Measurements from ENCODE around the gene PTPN1. TPM values are rescaled to one million over a fixed set of nuclear protein-coding genes. Genes with fewer than 3 reads are reported as not detected.

Gene PTPN1
- total RNA-seq, 1 experiment from 2014 or later = 65.2 TPM

DNA sequence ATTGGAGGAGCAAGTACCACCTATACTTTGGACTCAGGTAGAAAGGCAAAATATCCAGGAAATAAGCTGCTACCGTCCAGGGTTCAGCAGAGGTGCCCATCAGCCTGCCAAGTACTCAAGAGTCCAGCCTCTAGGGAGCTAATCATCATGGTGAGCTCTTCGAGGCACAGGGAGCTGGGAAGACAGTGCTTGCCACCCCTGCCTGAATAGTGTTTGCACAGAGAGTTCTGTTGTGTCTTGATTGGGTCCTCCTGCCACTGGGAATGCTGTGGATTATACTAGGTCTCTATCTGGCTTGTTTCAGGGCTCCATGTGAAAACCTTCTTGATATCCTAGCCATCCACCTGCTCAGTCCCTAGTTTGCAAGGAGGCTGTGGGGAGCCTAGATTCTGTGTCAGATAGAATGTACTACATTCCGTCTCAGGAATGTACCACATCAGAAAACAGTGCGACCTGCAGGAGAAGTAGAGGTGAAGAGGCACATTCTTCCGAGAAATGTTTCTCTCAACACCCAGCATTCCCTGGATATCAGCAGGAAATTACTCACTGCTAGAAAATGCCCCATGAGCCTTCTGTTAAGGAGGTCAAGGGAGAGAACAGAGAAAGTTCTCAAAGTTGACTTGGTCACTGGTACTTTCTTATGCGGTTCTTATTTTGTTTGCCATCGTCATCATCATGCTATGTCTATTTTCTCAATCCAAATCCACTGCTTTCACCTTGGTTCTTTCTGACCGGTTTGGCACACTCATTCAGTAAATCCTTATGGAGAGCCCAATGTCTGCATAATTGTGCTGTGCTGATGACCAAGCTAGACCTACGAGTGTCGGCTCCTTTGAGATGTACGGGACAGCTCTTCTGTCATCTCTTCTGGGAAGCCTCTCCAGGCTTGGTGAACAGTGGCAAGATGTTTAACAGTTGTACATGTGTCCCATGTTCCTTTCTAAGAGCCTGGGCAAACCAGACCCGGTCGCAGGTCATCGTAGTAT lies 30.7 kb downstream of the PTPN1 start:
- H3K4me1 ChIP-seq = peaks cover 46% of the 10 kb centered on the region
- peak; percentile 55 to 84 for DNase-seq
- TF ChIP-seq, protein P1, sequence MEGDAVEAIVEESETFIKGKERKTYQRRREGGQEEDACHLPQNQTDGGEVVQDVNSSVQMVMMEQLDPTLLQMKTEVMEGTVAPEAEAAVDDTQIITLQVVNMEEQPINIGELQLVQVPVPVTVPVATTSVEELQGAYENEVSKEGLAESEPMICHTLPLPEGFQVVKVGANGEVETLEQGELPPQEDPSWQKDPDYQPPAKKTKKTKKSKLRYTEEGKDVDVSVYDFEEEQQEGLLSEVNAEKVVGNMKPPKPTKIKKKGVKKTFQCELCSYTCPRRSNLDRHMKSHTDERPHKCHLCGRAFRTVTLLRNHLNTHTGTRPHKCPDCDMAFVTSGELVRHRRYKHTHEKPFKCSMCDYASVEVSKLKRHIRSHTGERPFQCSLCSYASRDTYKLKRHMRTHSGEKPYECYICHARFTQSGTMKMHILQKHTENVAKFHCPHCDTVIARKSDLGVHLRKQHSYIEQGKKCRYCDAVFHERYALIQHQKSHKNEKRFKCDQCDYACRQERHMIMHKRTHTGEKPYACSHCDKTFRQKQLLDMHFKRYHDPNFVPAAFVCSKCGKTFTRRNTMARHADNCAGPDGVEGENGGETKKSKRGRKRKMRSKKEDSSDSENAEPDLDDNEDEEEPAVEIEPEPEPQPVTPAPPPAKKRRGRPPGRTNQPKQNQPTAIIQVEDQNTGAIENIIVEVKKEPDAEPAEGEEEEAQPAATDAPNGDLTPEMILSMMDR (IDR thresholded peaks at IDR 0.05; ENCODE audit: insufficient read depth in 1 of 2, low read depth in 1 of 2, low read length in 1 of 2, severe bottlenecking in 1 of 2, unreplicated experiment in 1 of 2) = no peak
- H3K27me3 ChIP-seq (replicated peaks; ENCODE audit: control insufficient read depth, insufficient read depth, low read length) = no peaks in the 10 kb centered on the region
- BruUV-seq (replicated peaks) = no TSS peak
- no peaks in the 10 kb centered on the region for H3K27me3 Mint-ChIP-seq (ENCODE audit: insufficient read depth, unreplicated experiment)
- peak overlapping the region; percentile 14 for H3K27ac Mint-ChIP-seq (ENCODE audit: unreplicated experiment)
- no peaks in the 10 kb centered on the region for H3K9me3 Mint-ChIP-seq (ENCODE audit: unreplicated experiment)
- H3K9me3 ChIP-seq = no peaks in the 10 kb centered on the region
- H3K4me3 ChIP-seq (ENCODE audit: low read depth, low read length) = no peak overlapping the region
- no peaks in the 10 kb centered on the region for H3K36me3 Mint-ChIP-seq (ENCODE audit: insufficient read depth, unreplicated experiment)
- intact Hi-C loops (cut with micrococcal nuclease; ENCODE audit: unreplicated experiment) = no loop called here
- H3K4me3 Mint-ChIP-seq (ENCODE audit: unreplicated experiment) = peak overlapping the region; percentile 17
- POLR2A ChIA-PET = no interaction called here
- H3K36me3 ChIP-seq (ENCODE audit: control insufficient read depth, insufficient read depth, low read length) = no peaks in the 10 kb centered on the region
- H3K4me1 Mint-ChIP-seq (ENCODE audit: low read depth, unreplicated experiment) = peaks cover 33% of the 10 kb centered on the region
- CTCF ChIA-PET = interaction anchor here (0.7 to 1.2 kb wide), 3 partner anchors 16 to 100 kb away, joined by 3 to 4 read pairs (median 4); no protein-coding TSS in a partner anchor

DNA sequence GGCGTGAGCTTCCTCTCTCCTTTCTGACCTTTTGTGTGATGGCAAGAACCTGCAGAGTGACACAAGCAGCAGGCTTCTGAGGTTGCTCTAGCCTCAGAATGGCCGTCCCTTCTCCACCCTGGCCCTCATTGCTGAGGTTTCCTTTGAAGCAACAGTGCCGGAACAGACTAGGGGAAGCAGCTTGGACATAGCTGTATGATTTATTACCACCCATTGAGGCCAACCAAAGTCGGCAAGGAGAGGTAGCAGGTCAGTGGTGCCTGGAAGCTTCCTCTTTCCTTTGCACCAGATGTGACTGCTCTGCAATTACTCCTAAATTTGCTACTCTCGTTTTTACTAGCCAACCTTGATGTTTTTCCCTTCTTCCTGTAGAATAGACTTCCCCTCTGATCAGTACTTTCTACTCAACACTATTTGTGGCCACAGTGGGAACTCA lies 31.4 kb downstream of the PTPN1 start:
- no peaks in the 10 kb centered on the region for H3K27me3 Mint-ChIP-seq (ENCODE audit: insufficient read depth, unreplicated experiment)
- H3K4me3 Mint-ChIP-seq (ENCODE audit: unreplicated experiment) = no peak overlapping the region
- CTCF ChIA-PET = interaction anchor here (0.7 to 1.2 kb wide), 2 partner anchors 37 to 99 kb away, joined by 4 read pairs; no protein-coding TSS in a partner anchor
- H3K4me1 Mint-ChIP-seq (ENCODE audit: low read depth, unreplicated experiment) = peaks cover 27% of the 10 kb centered on the region
- POLR2A ChIA-PET = no interaction called here
- TF ChIP-seq, protein P1 (IDR thresholded peaks at IDR 0.05; ENCODE audit: insufficient read depth in 1 of 2, low read depth in 1 of 2, low read length in 1 of 2, severe bottlenecking in 1 of 2, unreplicated experiment in 1 of 2) = no peak
- DNase-seq = no peak
- Histone ChIP-seq H3K36me3 (ENCODE audit: control insufficient read depth, insufficient read depth, low read length) (no peaks in the 10 kb centered on the region), H3K9me3 (no peaks in the 10 kb centered on the region), H3K4me1 (peaks cover 39% of the 10 kb centered on the region), H3K27me3 (replicated peaks; ENCODE audit: control insufficient read depth, insufficient read depth, low read length) (no peaks in the 10 kb centered on the region), H3K4me3 (ENCODE audit: low read depth, low read length) (no peak overlapping the region)
- H3K36me3 Mint-ChIP-seq (ENCODE audit: insufficient read depth, unreplicated experiment) = no peaks in the 10 kb centered on the region
- BruUV-seq (replicated peaks) = no TSS peak
- intact Hi-C loops (cut with micrococcal nuclease; ENCODE audit: unreplicated experiment) = no loop called here
- H3K27ac Mint-ChIP-seq (ENCODE audit: unreplicated experiment) = peak overlapping the region; percentile 14
- no peaks in the 10 kb centered on the region for H3K9me3 Mint-ChIP-seq (ENCODE audit: unreplicated experiment)

DNA sequence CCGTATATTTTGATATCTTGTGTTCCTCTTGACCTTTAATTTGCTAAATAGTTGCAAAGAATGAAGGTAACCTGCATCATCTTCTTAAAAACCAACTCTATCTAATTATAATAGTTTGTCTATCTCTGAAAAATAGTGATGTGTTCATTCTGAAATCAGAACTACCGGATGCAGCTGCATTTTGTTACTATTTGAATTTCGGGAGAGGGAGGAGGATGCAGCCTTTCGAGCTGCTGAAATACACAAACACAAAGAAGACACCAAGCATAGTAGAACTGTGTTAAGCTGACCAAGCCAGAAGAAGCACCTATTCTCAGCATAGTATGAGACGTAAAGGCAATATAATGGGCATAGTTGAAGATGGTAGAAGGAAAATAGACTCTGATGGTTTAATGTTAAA lies 33.1 kb downstream of the PTPN1 start:
- peaks cover 15% of the 10 kb centered on the region for H3K4me1 Mint-ChIP-seq (ENCODE audit: low read depth, unreplicated experiment)
- H3K27me3 Mint-ChIP-seq (ENCODE audit: insufficient read depth, unreplicated experiment) = no peaks in the 10 kb centered on the region
- ChIA-PET POLR2A (interaction anchor here (0.5 kb wide), 1 partner anchor 367 kb away, joined by 4 read pairs; no protein-coding TSS in a partner anchor), CTCF (no interaction called here)
- Histone ChIP-seq H3K27me3 (replicated peaks; ENCODE audit: control insufficient read depth, insufficient read depth, low read length) (no peaks in the 10 kb centered on the region), H3K9me3 (no peaks in the 10 kb centered on the region), H3K4me3 (ENCODE audit: low read depth, low read length) (no peak overlapping the region), H3K4me1 (peaks cover 25% of the 10 kb centered on the region), H3K36me3 (ENCODE audit: control insufficient read depth, insufficient read depth, low read length) (no peaks in the 10 kb centered on the region)
- no TSS peak for BruUV-seq (replicated peaks)
- no peaks in the 10 kb centered on the region for H3K36me3 Mint-ChIP-seq (ENCODE audit: insufficient read depth, unreplicated experiment)
- DNase-seq = no peak
- TF ChIP-seq, protein P1 (IDR thresholded peaks at IDR 0.05; ENCODE audit: insufficient read depth in 1 of 2, low read depth in 1 of 2, low read length in 1 of 2, severe bottlenecking in 1 of 2, unreplicated experiment in 1 of 2) = no peak
- no peaks in the 10 kb centered on the region for H3K9me3 Mint-ChIP-seq (ENCODE audit: unreplicated experiment)
- no peak overlapping the region for H3K27ac Mint-ChIP-seq (ENCODE audit: unreplicated experiment)
- H3K4me3 Mint-ChIP-seq (ENCODE audit: unreplicated experiment) = no peak overlapping the region
- intact Hi-C loops (cut with micrococcal nuclease; ENCODE audit: unreplicated experiment) = no loop called here

Data from Caco-2 (cell line).